ENCODE results near the gene CCDC7.
"Not testable (repeated sequence)": the region's sequence is repeated elsewhere in the genome, so short reads cannot be mapped to it uniquely, and the experiment has no call there.

The CCDC7 gene

GRCh38 chr10:32562695-32563094, 116.8 kb downstream of the CCDC7 start:
- DNase-seq (ENCODE audit: low spot score), result not testable (repeated sequence)

- DNase-seq (ENCODE audit: low spot score), result no peak
Observed at GRCh38 chr10:32577448-32577847, 131.5 kb downstream of the CCDC7 start.

DNA sequence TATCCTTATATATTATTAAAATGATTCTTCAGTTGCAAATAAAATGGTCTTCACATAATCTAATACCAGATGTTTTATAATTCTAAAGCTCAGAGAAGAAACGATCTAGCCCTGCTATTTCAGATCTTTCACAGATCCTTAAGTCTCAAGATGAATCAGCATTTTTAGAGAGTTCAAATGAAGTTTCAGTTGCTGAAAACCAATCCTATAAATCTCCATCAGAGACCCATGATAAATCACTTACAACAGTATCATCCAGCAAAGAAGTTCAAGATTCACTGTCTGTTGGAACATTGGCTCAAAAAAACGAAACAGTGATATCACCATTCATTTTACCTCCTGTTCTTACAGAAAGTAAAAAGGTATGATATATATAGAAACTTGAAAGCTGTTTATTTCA, 137.0 kb downstream of the CCDC7 start:
- DNase-seq (ENCODE audit: low spot score), result no peak

DNA sequence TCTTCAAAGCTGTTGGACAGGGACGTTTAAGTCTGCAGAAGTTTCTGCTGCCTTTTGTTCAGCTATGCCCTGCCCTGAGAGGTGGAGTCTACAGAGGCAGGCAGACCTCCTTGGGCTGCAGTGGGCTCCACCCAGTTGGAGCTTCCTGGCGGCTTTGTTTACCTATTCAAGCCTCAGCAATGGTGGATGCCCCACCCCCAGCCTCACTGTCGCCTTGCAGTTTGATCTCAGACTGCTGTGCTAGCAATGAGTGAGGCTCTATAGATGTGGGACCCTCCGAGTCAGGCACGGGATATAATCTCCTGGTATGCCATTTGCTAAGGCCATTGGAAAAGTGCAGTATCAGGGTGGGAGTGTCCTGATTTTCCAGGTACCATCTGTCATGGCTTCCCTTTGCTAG, 152.1 kb downstream of the CCDC7 start:
- DNase-seq (ENCODE audit: low spot score), result not testable (repeated sequence)

DNA sequence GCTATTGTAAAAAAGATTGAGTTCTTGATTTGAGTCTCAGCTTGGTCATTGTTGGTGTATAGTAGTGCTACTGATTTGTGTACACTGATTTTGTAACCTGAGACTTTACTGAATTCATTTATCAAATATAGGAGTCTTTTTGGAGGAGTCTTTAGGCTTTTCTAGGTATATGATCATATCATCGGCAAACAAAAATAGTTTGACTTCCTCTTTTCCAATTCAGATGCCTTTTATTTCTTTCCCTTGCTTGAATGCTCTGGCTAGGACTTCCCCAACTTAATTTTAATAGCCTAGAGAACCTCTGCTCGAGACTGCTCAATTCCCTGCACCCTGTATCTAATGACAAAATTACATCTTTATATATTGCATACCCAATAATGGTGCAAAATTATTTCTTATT, 154.4 kb downstream of the CCDC7 start:
- no peak for DNase-seq (ENCODE audit: low spot score)

DNA sequence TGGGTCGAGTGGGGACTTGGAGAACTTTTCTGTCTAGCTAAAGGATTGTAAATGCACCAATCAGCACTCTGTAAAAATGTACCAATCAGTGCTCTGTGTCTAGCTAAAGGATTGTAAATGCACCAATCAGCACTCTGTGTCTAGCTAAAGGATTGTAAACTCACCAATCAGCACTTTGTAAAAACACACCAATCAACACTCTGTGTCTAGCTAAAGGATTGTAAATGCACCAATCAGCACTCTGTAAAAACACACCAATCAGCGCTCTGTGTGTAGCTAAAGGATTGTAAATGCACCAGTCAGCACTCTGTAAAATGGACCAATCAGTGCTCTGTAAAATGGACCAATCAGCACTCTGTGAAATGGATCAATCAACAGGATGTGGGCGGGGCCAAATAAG, 155.6 kb downstream of the CCDC7 start:
- not testable (repeated sequence) for DNase-seq (ENCODE audit: low spot score)

GRCh38 chr10:32605787-32606186, 159.8 kb downstream of the CCDC7 start:
- no peak for DNase-seq (ENCODE audit: low spot score)

DNA sequence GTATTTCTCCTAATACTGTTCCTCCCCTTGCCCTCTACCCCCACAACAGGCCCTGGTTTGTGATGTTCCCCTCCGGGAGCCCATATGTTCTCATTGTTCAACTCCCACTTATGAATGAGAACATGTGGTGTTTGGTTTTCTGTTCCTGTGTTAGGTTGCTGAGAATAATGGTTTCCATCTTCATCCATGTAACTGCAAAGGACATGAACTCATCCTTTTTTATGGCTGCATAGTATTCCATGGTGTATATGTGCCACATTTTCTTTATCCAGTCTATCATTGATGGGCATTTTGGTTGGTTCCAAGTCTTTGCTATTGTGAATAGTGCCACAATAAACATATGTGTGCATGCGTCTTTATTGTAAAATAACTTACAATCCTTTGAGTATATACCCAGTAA, 164.6 kb downstream of the CCDC7 start:
- DNase-seq (ENCODE audit: low spot score), result not testable (repeated sequence)

DNA sequence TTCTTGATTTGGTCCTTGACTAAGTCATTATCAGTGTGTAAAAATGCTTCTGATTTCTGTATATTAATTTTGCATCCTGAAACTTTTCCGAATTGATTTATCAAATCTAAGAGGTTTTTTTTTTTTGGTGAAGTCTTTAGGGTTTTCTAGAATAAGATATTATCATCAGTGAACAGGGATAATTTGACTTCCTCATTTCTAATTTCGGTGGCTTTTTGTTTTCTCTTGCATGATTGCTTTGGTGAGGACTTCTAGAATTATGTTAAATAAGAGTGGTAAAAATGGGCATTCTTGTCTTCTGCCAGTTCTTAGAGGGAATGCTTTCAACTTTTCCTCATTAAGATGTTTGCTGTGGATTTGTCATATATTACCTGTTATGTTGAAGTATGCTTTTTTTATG, 170.5 kb downstream of the CCDC7 start:
- no peak for DNase-seq (ENCODE audit: low spot score)

GRCh38 chr10:32618482-32618881, 172.5 kb downstream of the CCDC7 start:
- DNase-seq (ENCODE audit: low spot score), result no peak

GRCh38 chr10:32621969-32622368, 176.0 kb downstream of the CCDC7 start:
- no peak for DNase-seq (ENCODE audit: low spot score)

GRCh38 chr10:32622409-32622808, 176.5 kb downstream of the CCDC7 start:
- no peak for DNase-seq (ENCODE audit: low spot score)

GRCh38 chr10:32627183-32627582, 181.2 kb downstream of the CCDC7 start:
- DNase-seq (ENCODE audit: low spot score), result no peak

DNA sequence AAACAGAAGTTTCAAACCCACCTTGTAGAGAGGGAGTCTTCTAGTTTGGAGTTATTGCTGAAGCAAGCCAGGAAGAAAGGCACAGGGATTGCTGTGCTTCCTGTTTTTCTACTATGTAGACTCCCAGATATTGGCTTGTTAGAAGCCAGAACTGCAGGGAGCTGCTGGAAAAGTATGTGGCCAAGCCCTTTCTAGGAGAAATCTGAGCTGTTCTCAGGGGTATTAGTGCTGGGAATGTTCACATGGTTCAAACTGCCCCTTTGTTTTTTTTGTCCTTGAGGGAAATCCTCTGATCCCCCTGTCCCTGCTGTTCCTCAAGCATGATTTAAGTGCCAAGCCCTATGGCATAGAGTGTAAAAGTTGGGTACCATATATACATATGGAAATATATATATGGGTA, 184.0 kb downstream of the CCDC7 start:
- DNase-seq (ENCODE audit: low spot score), result no peak

- no peak for DNase-seq (ENCODE audit: low spot score)
Observed at GRCh38 chr10:32646535-32646934, 200.6 kb downstream of the CCDC7 start.

DNA sequence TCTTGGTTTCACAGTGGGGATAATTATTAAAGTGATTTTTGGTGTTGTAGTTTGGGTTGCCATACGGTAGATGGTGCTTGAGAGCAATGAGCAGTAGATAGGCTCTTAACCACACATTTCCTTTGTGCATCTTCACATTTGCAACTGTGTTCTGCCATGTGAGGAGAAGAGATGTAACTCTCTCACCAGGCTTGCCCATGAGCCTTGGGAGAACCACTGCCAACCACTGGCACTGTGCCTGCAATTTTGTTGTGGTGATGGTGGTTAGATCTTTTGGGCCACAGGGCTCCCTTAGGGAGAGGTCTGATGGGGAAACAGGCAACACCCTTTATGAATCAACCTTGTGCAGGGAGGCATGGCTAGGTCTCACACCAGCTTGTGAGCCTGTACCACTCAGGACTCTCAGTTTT, 204.3 kb downstream of the CCDC7 start:
- DNase-seq (ENCODE audit: low spot score), result no peak

DNA sequence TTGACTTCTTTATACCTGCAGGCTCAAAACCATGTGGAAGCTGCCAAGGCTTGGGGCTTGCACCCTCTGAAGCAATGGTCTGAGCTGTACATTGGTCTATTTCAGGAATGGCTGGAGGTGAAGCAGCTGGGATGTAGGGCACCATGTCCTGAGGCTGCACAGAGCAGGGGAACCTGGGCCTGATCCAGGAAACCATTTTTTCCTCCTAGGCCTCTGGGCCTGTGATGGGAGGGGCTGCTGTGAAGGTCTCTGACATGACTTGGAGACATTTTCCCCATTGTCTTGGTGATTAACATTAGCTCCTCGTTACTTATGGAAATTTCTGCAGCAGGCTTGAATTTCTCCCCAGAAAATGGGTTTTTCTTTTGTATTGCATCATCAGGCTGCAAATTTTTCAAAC, 211.5 kb downstream of the CCDC7 start:
- DNase-seq (ENCODE audit: low spot score), result not testable (repeated sequence)

DNA sequence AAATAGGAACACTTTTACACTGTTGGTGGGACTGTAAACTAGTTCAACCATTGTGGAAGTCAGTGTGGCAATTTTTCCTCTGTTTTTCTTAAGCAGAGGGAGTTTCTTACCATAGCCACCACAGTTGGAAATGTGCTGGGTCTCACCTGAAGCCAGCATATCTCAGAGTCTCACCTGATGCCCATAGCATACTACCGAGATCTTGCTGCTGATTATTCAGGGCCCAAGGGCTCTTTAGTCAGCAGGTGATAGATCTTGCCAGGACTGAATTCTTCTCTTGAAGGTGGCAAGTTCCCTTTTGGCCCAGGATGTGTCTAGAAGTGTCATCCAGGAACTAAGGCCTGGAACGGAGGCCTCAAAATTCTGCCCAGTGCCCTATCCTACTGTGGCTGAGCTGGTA, 215.4 kb downstream of the CCDC7 start:
- no peak for DNase-seq (ENCODE audit: low spot score)

- DNase-seq (ENCODE audit: low spot score), result no peak
Observed at GRCh38 chr10:32680803-32681557, 235.0 kb downstream of the CCDC7 start.

DNA sequence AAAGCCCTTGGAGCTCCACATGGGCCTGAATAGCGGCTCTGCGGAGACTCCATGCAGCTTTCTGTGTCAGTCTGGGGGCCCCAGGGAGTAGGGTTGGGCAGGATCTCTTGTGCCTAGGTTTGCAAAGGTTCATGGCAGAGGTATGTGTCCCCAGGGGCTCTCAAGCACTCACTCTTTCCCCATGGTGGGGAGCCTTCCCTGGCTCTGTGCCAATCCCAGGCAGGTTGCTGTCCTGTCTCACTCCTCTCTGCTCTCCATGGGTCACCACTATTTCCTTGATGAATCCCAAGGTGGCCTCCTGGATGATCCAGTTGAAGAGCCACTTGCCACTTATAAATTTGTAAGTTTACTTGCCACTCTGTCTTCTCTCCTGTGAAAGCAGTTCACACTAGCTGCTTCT, 238.4 kb downstream of the CCDC7 start:
- no peak for DNase-seq (ENCODE audit: low spot score)

GRCh38 chr10:32687116-32687515, 241.2 kb downstream of the CCDC7 start:
- DNase-seq (ENCODE audit: low spot score), result no peak

DNA sequence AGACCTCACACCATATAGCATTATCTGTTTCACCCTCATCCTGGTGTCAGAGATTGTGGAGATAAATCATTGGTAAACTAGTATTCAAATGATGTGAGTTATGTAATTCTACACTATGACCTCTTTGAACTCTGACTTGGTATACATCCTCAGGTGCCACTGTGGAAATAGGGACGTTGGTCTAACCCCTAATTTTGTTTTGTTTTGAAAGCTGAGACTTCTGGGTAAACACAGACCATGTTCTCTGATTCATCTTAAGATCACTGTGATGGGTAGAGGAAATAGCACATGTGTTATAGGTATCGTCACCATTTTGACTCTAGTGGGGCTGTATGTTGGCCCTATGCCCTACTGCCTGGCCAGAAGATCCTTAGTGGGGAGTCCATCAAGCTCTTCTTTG, 241.6 kb downstream of the CCDC7 start:
- no peak for DNase-seq (ENCODE audit: low spot score)

- DNase-seq (ENCODE audit: low spot score), result peak; percentile 4
Observed at GRCh38 chr10:32692174-32692573, 246.2 kb downstream of the CCDC7 start.

GRCh38 chr10:32693441-32693979, 247.6 kb downstream of the CCDC7 start:
- no peak for DNase-seq (ENCODE audit: low spot score)
